Hindlimb muscle (tissue), 1 donor: ENCODE results near the gene STAB2. TPM values are rescaled to one million over a fixed set of nuclear protein-coding genes. Genes with fewer than 3 reads are reported as not detected.
A peak's percentile ranks its signal among the peaks of the same experiment; 100 is the strongest.

ENCODE experiments used
- DNase-seq: peaks from one replicate; pipeline ENCODE4 v3.0.0-alpha.2; 2013
- polyA plus RNA-seq: library from polyadenylated mRNA; unstranded; fragments of 120-200 nt; gene quantifications from one replicate; pipeline ENCODE4 v1.2.1, GENCODE V29; 2013; ENCODE audit not compliant: insufficient read length

Gene STAB2
- polyA plus RNA-seq, 1 donor, result 1.5 TPM

- DNase-seq, result no peak
These were observed 111.1 kb downstream of the STAB2 start for GRCh38 chr12:103697971-103698751.

DNA sequence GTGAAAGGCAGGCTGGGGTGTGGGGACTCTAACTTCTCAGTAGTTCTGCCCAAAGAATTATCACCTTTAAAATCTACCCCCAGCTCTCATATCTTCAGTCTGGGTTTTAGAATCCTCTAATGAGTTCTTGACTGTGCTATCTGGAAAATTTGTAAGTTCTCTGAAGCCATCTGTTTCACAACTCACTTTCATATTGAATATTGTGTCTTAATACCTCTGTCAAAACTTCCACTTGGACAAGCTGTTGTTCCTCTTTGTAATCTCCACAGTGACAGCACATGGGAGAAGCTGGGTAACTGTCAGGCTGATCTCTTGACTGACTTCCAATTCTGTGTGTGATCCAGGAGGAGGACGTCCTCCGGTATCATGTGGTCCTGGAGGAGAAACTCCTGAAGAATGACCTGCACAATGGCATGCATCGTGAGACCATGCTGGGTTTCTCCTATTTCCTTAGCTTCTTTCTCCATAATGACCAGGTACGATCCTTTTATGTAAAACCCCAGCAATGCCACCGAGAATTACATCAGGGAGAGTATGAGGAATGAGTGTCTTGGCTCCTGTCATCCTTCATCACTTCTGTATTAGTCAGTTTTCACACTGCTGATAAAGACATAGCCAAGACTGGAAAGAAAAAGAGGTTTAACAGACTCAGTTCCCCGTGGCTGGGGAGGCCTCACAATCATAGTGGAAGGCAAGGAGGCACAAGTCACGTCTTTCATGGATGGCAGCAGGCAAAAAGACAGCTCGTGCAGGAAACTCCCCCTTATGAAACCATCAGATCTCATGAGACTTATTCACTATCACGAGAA, 111.9 kb downstream of the STAB2 start:
- no peak for DNase-seq

- DNase-seq, result no peak
These were observed 118.0 kb downstream of the STAB2 start for GRCh38 chr12:103705098-103705497.

DNA sequence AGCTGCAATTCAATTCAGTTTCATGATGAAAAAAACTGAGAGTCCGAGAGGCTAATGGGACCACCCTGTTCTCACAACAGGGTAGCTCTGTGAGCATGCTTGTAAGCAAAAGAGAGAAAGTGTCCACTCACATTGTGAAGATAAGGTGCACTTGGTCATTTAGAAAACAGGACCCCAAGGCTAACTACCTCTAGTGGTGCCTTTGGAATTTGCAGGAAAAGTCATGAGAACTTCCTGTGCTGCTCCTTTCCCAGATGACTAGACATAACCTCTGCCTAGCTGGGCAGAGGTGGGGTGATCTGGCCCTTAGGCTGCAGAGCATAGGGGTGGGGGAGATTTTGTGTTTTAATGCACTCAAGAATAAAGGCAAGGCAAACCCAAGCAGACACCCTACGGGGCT, 118.9 kb downstream of the STAB2 start:
- DNase-seq, result no peak

GRCh38 chr12:103707446-103707845, 120.4 kb downstream of the STAB2 start:
- peak; percentile 36 for DNase-seq

DNA sequence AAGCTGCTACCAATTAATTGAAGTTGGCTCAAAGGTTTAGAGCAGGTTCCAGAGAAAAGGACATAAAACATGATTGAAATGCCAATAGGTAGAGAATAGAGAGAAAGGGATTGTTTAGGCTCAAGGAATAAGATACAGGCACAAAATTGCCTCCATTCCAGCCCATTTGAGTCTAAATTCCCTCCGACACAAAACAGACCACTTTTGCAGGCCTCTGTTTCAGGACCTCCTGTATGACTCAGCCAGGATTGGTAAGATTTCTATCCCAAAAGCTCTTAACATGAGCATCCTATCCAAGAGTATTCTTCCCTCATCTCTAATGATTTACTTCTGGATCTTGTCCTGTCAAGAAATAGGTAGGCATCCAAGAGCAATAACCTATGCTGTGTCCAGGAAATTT, 123.5 kb downstream of the STAB2 start:
- no peak for DNase-seq

GRCh38 chr12:103712216-103712615, 125.1 kb downstream of the STAB2 start:
- no peak for DNase-seq

DNA sequence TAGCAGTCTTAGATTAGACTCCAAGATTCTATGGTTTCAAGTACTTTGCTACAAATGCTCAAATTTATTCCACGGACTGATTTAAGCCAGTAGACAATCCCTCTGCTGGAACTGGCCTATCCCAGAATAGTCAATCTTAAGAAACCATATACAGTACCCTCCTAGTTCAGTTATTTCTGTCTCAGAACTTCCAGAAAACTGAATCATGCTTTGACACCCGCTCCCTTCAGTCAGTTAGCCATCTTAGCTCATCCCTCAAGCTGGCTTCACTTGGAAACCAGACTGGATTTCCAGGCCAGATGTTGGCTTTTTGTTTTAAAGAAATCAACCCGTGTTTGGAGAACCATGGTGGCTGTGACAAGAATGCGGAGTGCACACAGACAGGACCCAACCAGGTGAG, 128.4 kb downstream of the STAB2 start:
- DNase-seq, result no peak

- no peak for DNase-seq
These were observed 129.6 kb downstream of the STAB2 start for GRCh38 chr12:103716517-103717196.

DNA sequence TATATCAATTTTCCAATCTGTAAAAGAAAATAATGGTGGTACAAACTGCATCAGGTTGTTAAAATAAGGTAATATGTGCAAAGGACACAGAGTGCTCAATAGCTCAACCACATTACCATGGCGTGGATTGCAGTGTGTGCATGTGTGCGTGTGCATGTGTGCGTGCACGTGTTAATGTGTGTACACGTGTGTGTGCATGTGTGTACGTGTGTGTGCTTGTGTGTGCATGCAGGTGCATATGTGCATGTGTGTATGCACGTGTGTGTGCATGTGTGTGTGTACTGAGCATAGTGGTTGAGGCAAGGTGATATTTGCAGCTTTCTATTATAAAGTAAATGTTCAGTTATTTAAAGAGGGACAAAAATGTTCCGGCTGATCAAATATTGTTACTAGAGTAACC, 138.3 kb downstream of the STAB2 start:
- DNase-seq, result no peak

GRCh38 chr12:103727638-103728037, 140.6 kb downstream of the STAB2 start:
- no peak for DNase-seq

GRCh38 chr12:103728323-103728722, 141.2 kb downstream of the STAB2 start:
- DNase-seq, result no peak

GRCh38 chr12:103729499-103729898, 142.4 kb downstream of the STAB2 start:
- no peak for DNase-seq

DNA sequence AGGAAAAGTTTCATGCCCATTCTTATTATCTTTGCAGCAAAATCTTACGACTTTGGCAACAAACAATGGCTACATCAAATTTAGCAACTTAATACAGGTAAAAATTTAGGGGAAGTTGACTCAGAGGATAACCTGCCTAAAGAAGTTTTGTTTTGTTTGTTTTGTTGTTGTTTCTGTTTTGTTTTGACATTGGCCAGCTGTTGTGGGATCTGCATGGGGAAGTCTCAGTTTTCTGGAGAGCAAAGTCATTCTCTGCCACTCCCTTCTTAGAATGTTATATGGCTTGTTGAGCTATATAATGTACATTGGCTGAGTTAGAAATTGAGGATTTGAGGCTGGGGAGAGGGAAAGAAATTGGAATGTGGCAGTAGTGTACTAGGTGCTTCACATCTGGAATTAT, 144.5 kb downstream of the STAB2 start:
- no peak for DNase-seq

- no peak for DNase-seq
These were observed 147.8 kb downstream of the STAB2 start for GRCh38 chr12:103734863-103735262.

GRCh38 chr12:103735291-103735690, 148.2 kb downstream of the STAB2 start:
- DNase-seq, result no peak

GRCh38 chr12:103736572-103736971, 149.5 kb downstream of the STAB2 start:
- DNase-seq, result no peak

DNA sequence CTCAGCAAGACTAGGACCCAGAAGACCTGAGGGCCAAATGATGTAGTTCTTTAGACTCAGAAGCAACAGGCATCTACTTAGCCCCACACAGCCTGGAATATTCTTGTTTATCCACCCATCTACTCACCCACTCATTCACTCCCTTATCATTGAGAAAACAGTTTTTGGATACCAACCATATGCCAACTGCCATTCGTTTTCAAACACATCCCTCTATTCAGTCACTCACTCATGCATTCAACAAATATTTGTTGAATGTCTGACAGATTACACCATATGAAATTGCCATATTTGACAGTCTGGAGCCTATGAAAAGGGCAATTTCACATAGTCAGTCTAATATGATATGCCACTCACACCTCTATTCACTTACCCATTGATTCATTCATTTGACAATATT, 150.8 kb downstream of the STAB2 start:
- DNase-seq, result no peak

DNA sequence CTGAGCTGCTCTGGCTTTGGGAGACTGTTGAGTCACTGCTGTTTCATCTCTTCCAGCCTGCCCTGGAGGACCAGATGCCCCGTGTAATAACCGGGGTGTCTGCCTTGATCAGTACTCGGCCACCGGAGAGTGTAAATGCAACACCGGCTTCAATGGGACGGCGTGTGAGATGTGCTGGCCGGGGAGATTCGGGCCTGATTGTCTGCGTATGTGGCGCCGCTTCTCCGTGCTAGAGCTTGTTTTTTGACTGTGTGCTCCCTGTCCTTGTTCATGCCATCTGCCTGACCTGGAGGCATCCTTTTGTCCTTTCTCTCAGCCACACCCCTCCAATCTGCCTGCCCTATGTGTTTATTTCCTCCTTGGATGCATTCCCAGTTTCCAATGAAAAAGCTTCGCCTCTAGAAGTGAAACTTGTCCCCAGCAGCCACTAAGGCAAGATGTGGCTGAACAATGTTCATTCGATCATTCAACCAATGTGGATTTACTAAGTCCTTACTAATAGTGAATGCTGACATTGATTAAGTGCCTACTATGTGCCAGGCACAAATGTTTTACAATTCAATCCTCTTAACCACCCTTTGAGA, 155.4 kb downstream of the STAB2 start:
- DNase-seq, result no peak

GRCh38 chr12:103743788-103744187, 156.7 kb downstream of the STAB2 start:
- no peak for DNase-seq

GRCh38 chr12:103745962-103746361, 158.9 kb downstream of the STAB2 start:
- no peak for DNase-seq

GRCh38 chr12:103748002-103748401, 160.9 kb downstream of the STAB2 start:
- no peak for DNase-seq

DNA sequence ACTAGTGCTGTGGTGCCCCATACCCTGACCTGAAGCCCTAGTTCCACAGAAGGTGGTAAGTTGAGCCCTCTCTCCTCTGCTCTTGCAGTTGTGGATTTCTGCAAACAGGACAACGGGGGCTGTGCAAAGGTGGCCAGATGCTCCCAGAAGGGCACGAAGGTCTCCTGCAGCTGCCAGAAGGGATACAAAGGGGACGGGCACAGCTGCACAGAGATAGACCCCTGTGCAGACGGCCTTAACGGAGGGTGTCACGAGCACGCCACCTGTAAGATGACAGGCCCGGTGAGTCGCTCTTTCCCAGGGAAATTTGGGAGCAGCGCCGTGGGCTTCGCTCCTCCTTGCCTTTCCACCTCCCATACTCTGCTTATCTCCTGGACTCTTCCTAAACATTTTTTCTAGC, 161.8 kb downstream of the STAB2 start:
- no peak for DNase-seq
